ENCODE measurements around the gene PLCH2.

- TF ChIP-seq CTCF (conservative IDR thresholded peaks at IDR 0.05 in 1 of 2, IDR thresholded peaks at IDR 0.05 in 1 of 2; ENCODE audit: extremely low read depth in 1 of 2, insufficient read depth in 1 of 2, low read depth in 1 of 2, low read length in 2 of 2) = no peak
- no peak for TF ChIP-seq EZH2 (IDR thresholded peaks at IDR 0.05; ENCODE audit: borderline replicate concordance, low read length)
These were observed 71.3 kb downstream of the PLCH2 start for GRCh38 chr1:2547210-2548067.
